GM19193 (cell line): ENCODE measurements around the gene GLYATL1.

Experiments used
- POLR2A ChIP-seq: IDR thresholded peaks from 4 replicates; pipeline ENCODE4 v1.6.1; 2011; ENCODE audit not compliant: insufficient read depth, insufficient read length; ENCODE audit errors: extremely low read depth

The GLYATL1 gene

GRCh38 chr11:58957922-58958321, 18.6 kb downstream of the GLYATL1 start:
- no peak for TF ChIP-seq POLR2A

DNA sequence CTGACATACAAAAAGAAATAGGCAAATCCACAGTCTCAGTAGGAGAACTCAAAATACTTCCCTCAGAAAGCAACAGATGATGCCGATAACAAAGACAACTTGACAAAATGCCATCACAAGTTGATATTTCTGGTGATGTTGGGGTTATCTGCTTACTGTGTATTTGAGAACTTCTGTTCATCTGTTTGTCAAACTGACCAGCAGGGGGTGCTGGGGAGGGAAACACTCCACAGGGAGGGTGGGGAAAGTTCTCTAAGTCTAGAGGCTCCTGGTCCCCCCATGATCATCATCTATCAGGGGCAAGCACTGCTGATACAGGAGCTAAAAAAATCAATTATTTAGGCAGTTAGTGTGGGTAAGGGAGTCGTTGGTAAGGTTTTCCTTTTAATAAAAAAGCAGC, 19.2 kb downstream of the GLYATL1 start:
- no peak for TF ChIP-seq POLR2A

- TF ChIP-seq POLR2A: no peak
These were observed 24.3 kb downstream of the GLYATL1 start for GRCh38 chr11:58963551-58964104.

GRCh38 chr11:58965246-58965985, 26.1 kb downstream of the GLYATL1 start:
- TF ChIP-seq POLR2A: no peak

DNA sequence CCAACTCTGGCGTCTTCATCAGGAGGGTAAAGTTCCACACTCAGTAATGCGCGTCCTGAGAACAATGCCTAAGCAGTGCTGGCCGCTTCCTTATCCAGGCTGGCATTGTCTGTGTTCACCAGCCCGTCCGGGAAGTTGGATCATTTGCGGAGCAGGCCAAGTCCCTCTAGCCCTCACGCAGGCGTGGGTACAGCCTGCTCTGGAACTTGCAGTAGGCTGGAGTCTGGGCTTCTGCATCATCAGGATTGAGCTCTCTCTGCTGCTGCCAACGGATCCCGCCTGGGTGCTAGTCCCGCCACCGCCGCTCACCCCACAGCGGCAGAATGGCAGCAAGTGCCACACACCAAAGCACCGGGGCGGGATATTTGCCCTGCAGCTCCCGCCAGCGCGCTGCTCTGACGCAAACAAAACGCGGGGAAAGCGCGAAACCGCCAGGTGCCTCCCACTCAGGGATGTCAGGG, 29.0 kb downstream of the GLYATL1 start:
- no peak for TF ChIP-seq POLR2A

GRCh38 chr11:58977470-58977869, 38.2 kb downstream of the GLYATL1 start:
- no peak for TF ChIP-seq POLR2A

DNA sequence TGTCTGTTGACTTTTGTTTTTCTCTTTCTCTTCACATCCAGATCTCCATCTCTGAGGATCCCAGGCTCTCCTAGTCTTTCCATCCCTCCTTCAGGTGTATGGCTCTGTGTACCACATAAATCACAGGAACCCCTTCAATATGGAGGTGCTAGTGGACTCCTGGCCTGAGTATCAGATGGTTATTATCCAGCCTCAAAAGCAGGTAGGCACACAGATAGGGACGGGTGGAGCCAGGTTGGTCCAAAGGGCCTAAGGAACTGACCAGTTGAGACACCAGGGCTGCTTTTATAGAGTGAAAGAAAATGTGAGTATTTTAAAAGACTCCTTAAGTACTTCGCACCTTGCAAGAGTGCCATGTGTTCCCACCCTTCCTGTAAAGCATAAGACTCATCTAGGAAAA, 39.9 kb downstream of the GLYATL1 start:
- TF ChIP-seq POLR2A: no peak

- no peak for TF ChIP-seq POLR2A
These were observed 41.0 kb downstream of the GLYATL1 start for GRCh38 chr11:58980159-58980843.

GRCh38 chr11:58992489-58992888, 53.2 kb downstream of the GLYATL1 start:
- TF ChIP-seq POLR2A: no peak

DNA sequence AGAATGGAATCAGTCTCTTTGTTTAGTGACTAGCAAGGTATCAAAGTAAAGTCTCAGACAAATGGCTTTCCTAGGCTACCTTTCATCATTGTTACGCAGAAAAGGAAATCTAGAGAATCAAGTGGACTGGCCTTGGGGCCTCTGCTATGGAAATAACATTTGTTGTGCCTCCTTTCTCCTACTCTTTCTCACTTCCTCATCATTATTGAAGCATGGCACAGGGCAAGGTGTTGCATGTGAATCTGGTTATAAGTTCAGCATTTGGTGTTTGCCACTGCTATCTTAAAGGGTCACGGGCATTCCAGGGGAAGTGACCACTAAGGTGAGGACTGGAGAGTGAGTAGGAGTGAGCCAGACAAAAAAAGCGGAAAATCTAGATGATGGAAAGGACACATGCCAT, 54.9 kb downstream of the GLYATL1 start:
- TF ChIP-seq POLR2A: no peak

GRCh38 chr11:58998480-58999290, 59.4 kb downstream of the GLYATL1 start:
- no peak for TF ChIP-seq POLR2A

DNA sequence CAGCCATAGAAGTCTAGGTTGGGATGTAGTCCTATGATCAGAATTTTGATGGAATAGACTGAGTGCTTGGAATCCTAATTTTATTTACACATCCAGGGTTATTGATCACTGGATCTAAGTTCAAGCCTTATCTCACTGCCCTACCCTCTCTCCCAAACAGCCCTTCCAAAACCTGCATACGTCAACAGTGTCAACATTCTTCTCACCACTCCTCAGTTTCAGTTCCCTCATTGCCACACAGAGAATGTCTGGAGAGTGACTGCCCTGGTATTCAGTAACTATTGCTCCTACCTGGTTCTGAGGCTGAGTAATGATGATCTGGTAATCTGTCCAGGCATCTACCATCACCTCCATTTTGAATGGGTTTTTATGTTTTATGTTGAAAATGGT, 60.0 kb downstream of the GLYATL1 start:
- no peak for TF ChIP-seq POLR2A

GRCh38 chr11:59000003-59000402, 60.7 kb downstream of the GLYATL1 start:
- TF ChIP-seq POLR2A: no peak
